ENCODE results near the gene PEPD. TPM values are rescaled to one million over a fixed set of nuclear protein-coding genes. Genes with fewer than 3 reads are reported as not detected.

Gene PEPD
- total RNA-seq, 1 donor from 2014 or later = 30.0 TPM

GRCh38 chr19:33505148-33505547 lies 16.4 kb downstream of the PEPD start:
- no peak for TF ChIP-seq CTCF (IDR thresholded peaks at IDR 0.05; ENCODE audit: borderline replicate concordance)

GRCh38 chr19:33504058-33504444 lies 17.5 kb downstream of the PEPD start:
- Histone ChIP-seq H3K36me3 (peaks cover 17% of the 10 kb centered on the region), H3K9me3 (replicated peaks) (no peaks in the 10 kb centered on the region), H3K27ac (replicated peaks) (no peak overlapping the region), H3K27me3 (ENCODE audit: low read depth) (no peaks in the 10 kb centered on the region), H3K4me1 (peaks cover 25% of the 10 kb centered on the region), H3K4me3 (no peak overlapping the region)
- DNase-seq = no peak
- no peak for TF ChIP-seq CTCF (IDR thresholded peaks at IDR 0.05; ENCODE audit: borderline replicate concordance)
- intact Hi-C loops (cut with micrococcal nuclease) = no loop called here

More at GRCh38 chr19:33505148-33505547, 16.4 kb downstream of the PEPD start:
- intact Hi-C loops (cut with micrococcal nuclease) = no loop called here
- no peak for DNase-seq
- peaks cover 33% of the 10 kb centered on the region for H3K4me1 ChIP-seq
- H3K36me3 ChIP-seq = peaks cover 15% of the 10 kb centered on the region
- no peaks in the 10 kb centered on the region for H3K9me3 ChIP-seq (replicated peaks)
- no peaks in the 10 kb centered on the region for H3K27me3 ChIP-seq (ENCODE audit: low read depth)
- no peak overlapping the region for H3K27ac ChIP-seq (replicated peaks)
- H3K4me3 ChIP-seq = no peak overlapping the region

- no peak overlapping the region for H3K27ac ChIP-seq (replicated peaks)
- no peaks in the 10 kb centered on the region for H3K9me3 ChIP-seq (replicated peaks)
- H3K27me3 ChIP-seq (ENCODE audit: low read depth) = no peaks in the 10 kb centered on the region
- peaks cover 20% of the 10 kb centered on the region for H3K4me1 ChIP-seq
- DNase-seq = no peak
- intact Hi-C loops (cut with micrococcal nuclease) = no loop called here
- H3K4me3 ChIP-seq = no peak overlapping the region
- no peak for TF ChIP-seq CTCF (IDR thresholded peaks at IDR 0.05; ENCODE audit: borderline replicate concordance)
- peaks cover 22% of the 10 kb centered on the region for H3K36me3 ChIP-seq
Measured at GRCh38 chr19:33503433-33504057, 18.0 kb downstream of the PEPD start.

- DNase-seq = no peak
Measured at GRCh38 chr19:33503030-33503429, 18.6 kb downstream of the PEPD start.

GRCh38 chr19:33502521-33502920 lies 19.1 kb downstream of the PEPD start:
- H3K9me3 ChIP-seq (replicated peaks) = no peaks in the 10 kb centered on the region
- H3K27me3 ChIP-seq (ENCODE audit: low read depth) = no peaks in the 10 kb centered on the region
- H3K4me1 ChIP-seq = peaks cover 10% of the 10 kb centered on the region
- intact Hi-C loops (cut with micrococcal nuclease) = no loop called here
- H3K4me3 ChIP-seq = no peak overlapping the region
- H3K36me3 ChIP-seq = peaks cover 33% of the 10 kb centered on the region
- TF ChIP-seq CTCF (IDR thresholded peaks at IDR 0.05; ENCODE audit: borderline replicate concordance) = no peak
- no peak for DNase-seq
- no peak overlapping the region for H3K27ac ChIP-seq (replicated peaks)

More at GRCh38 chr19:33503030-33503429, 18.6 kb downstream of the PEPD start:
- intact Hi-C loops (cut with micrococcal nuclease) = no loop called here
- H3K27ac ChIP-seq (replicated peaks) = no peak overlapping the region
- TF ChIP-seq CTCF (IDR thresholded peaks at IDR 0.05; ENCODE audit: borderline replicate concordance) = no peak
- H3K36me3 ChIP-seq = peaks cover 28% of the 10 kb centered on the region
- H3K4me3 ChIP-seq = no peak overlapping the region
- H3K27me3 ChIP-seq (ENCODE audit: low read depth) = no peaks in the 10 kb centered on the region
- no peaks in the 10 kb centered on the region for H3K9me3 ChIP-seq (replicated peaks)
- peaks cover 15% of the 10 kb centered on the region for H3K4me1 ChIP-seq

All from left ventricle myocardium inferior (tissue), 1 donor.